ENCODE data around the gene CUX1.
"Not testable (repeated sequence)": the region's sequence is repeated elsewhere in the genome, so short reads cannot be mapped to it uniquely, and the experiment has no call there.

GRCh38 chr7:102230162-102230561, 412.7 kb downstream of the CUX1 start:
- TF ChIP-seq, protein P1, sequence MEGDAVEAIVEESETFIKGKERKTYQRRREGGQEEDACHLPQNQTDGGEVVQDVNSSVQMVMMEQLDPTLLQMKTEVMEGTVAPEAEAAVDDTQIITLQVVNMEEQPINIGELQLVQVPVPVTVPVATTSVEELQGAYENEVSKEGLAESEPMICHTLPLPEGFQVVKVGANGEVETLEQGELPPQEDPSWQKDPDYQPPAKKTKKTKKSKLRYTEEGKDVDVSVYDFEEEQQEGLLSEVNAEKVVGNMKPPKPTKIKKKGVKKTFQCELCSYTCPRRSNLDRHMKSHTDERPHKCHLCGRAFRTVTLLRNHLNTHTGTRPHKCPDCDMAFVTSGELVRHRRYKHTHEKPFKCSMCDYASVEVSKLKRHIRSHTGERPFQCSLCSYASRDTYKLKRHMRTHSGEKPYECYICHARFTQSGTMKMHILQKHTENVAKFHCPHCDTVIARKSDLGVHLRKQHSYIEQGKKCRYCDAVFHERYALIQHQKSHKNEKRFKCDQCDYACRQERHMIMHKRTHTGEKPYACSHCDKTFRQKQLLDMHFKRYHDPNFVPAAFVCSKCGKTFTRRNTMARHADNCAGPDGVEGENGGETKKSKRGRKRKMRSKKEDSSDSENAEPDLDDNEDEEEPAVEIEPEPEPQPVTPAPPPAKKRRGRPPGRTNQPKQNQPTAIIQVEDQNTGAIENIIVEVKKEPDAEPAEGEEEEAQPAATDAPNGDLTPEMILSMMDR (conservative IDR thresholded peaks at IDR 0.05; ENCODE audit: low read depth, low read length): not testable (repeated sequence)
- not testable (repeated sequence) for TF ChIP-seq EZH2 (IDR thresholded peaks at IDR 0.05; ENCODE audit: low read length, unreplicated experiment)
